AG04449 (cell line): ENCODE data around the gene CSHL1.

Experiments used
- CTCF ChIA-PET: fragments of 350-600 bp; formaldehyde crosslinking; extraction: SDS; loops from one replicate; lab custom pipeline; 2021; ENCODE audit warnings: antibody characterized with exemption; lab: Yijun Ruan, JAX
- POLR2A ChIA-PET: fragments of 400-600, 350-600 bp; formaldehyde crosslinking; extraction: SDS; loops from one replicate; lab custom pipeline; 2020; ENCODE audit warnings: antibody characterized with exemption, inconsistent platforms; lab: Yijun Ruan, JAX
- DNase-seq: peaks from one replicate; pipeline ENCODE4 v3.0.0-alpha.2; 2010; ENCODE audit warnings: low read depth, low spot score
- H3K4me3 ChIP-seq: 2 replicates; pipeline ENCODE4 v1.5.1; 2011; ENCODE audit warnings: low read depth, mild to moderate bottlenecking, control low read depth, low read length
- CTCF ChIP-seq: IDR thresholded peaks from one replicate; pipeline ENCODE4 v1.5.1; 2011; ENCODE audit warnings: mild to moderate bottlenecking, moderate library complexity, low read length, control low read depth, inconsistent platforms; ENCODE audit not compliant: insufficient read depth; ENCODE audit errors: missing control alignments

The CSHL1 gene

GRCh38 chr17:63911041-63911635 is at the start of gene CSHL1:
Gene CSHL1 (minus strand): TSS chr17:63911258. CDS start chr17:63911196, 62 bp downstream.
- ChIA-PET POLR2A (no interaction called here), CTCF (interaction anchor here (0.7 to 5.1 kb wide), 31 partner anchors 8 to 370 kb away, joined by 3 to 71 read pairs (median 4); partner anchors contain the start of genes CD79B, ERN1 and ICAM2)
- no peak within 1 kb of the TSS for H3K4me3 ChIP-seq
- no peak for TF ChIP-seq CTCF
- no peak for DNase-seq

- no peak for TF ChIP-seq CTCF
- DNase-seq, result no peak
- H3K4me3 ChIP-seq, result no peak overlapping the region
- ChIA-PET POLR2A (no interaction called here), CTCF (interaction anchor here (6.6 kb wide), 1 partner anchor 14 kb away, joined by 53 read pairs; no protein-coding TSS in a partner anchor)
These were observed 49.4 kb upstream of the CSHL1 start for GRCh38 chr17:63960430-63960829.

GRCh38 chr17:63960006-63960405 is 48.9 kb upstream of the CSHL1 start:
- CTCF ChIA-PET, result interaction anchor here (6.6 kb wide), 1 partner anchor 13 kb away, joined by 53 read pairs; no protein-coding TSS in a partner anchor
- POLR2A ChIA-PET, result no interaction called here
- H3K4me3 ChIP-seq, result no peak overlapping the region
- TF ChIP-seq CTCF, result no peak
- DNase-seq, result no peak

GRCh38 chr17:63956296-63956920 is 45.4 kb upstream of the CSHL1 start:
- H3K4me3 ChIP-seq, result no peak overlapping the region
- ChIA-PET CTCF (interaction anchor here (1.1 to 4.8 kb wide), 6 partner anchors 10 to 178 kb away, joined by 3 to 44 read pairs (median 6); no protein-coding TSS in a partner anchor), POLR2A (no interaction called here)
- DNase-seq, result no peak
- no peak for TF ChIP-seq CTCF

- no peak for DNase-seq
- no peak overlapping the region for H3K4me3 ChIP-seq
- CTCF ChIA-PET, result interaction anchor here (1.1 to 4.8 kb wide), 6 partner anchors 9 to 179 kb away, joined by 3 to 44 read pairs (median 6); no protein-coding TSS in a partner anchor
- no peak for TF ChIP-seq CTCF
- POLR2A ChIA-PET, result no interaction called here
These were observed 44.7 kb upstream of the CSHL1 start for GRCh38 chr17:63955791-63956190.

GRCh38 chr17:63955232-63955631 is 44.2 kb upstream of the CSHL1 start:
- no peak for TF ChIP-seq CTCF
- POLR2A ChIA-PET, result no interaction called here
- no peak for DNase-seq
- no peak overlapping the region for H3K4me3 ChIP-seq
- CTCF ChIA-PET, result interaction anchor here (0.7 to 4.8 kb wide), 4 partner anchors 9 to 30 kb away, joined by 3 to 44 read pairs (median 6); no protein-coding TSS in a partner anchor
